Stomach smooth muscle (tissue), 2 donors: ENCODE results near the gene C6orf62.
A peak's percentile ranks its signal among the peaks of the same experiment; 100 is the strongest.
"Not testable (repeated sequence)": the region's sequence is repeated elsewhere in the genome, so short reads cannot be mapped to it uniquely, and the experiment has no call there.

Experiments
- H3K27ac ChIP-seq: one replicate; pipeline ENCODE4 v1.7.0; 2013; ENCODE audit warnings: mild to moderate bottlenecking, low read length, inconsistent platforms
- H3K27me3 ChIP-seq, 2 donors: one replicate each; pipeline ENCODE4 v1.7.0; 2013; ENCODE audit warnings: low read length in 2 of 2; ENCODE audit not compliant: insufficient read depth in 2 of 2, control insufficient read depth in 1 of 2
- H3K36me3 ChIP-seq, 2 donors: one replicate each; pipeline ENCODE4 v1.7.0; 2013; ENCODE audit warnings: low read length in 2 of 2; ENCODE audit not compliant: control insufficient read depth in 2 of 2, insufficient read depth in 2 of 2
- H3K4me1 ChIP-seq: one replicate; pipeline ENCODE4 v1.7.0; 2013; ENCODE audit warnings: low read length; ENCODE audit not compliant: control insufficient read depth, insufficient read depth
- H3K4me3 ChIP-seq, 2 donors: one replicate each; pipeline ENCODE4 v1.7.0; 2013; ENCODE audit warnings: low read length in 2 of 2
- H3K9ac ChIP-seq, 2 donors: one replicate each; pipeline ENCODE4 v1.7.0; 2013; ENCODE audit warnings: low read length in 2 of 2, mild to moderate bottlenecking in 1 of 2
- H3K9me3 ChIP-seq, 2 donors: one replicate each; pipeline ENCODE4 v1.7.0; 2013; ENCODE audit warnings: low read length in 2 of 2; ENCODE audit not compliant: control insufficient read depth in 2 of 2
- donor health status: healthy.
- donor health status: Pancreatic carcinoma.

Gene C6orf62

GRCh38 chr6:24720131-24720603 lies 1.2 kb upstream of the C6orf62 start:
- H3K4me1 ChIP-seq = peaks cover 6% of the 10 kb centered on the region
- H3K9ac ChIP-seq = peak overlapping the region; percentile 99
- peaks cover 0 to 3% of the 10 kb centered on the region in 2 donors for H3K36me3 ChIP-seq
- no peaks in the 10 kb centered on the region for H3K9me3 ChIP-seq
- H3K4me3 ChIP-seq = peak overlapping the region; percentile 92
- H3K27ac ChIP-seq = peak overlapping the region; percentile 99
- no peaks in the 10 kb centered on the region for H3K27me3 ChIP-seq

GRCh38 chr6:24718449-24719124 lies 367 bp downstream of the C6orf62 start:
- H3K9ac ChIP-seq = peak overlapping the region; percentile 6 to 99
- peak overlapping the region; percentile 13 for H3K27ac ChIP-seq
- H3K36me3 ChIP-seq = peaks cover 9% of the 10 kb centered on the region in 2 donors
- peaks cover 6% of the 10 kb centered on the region for H3K4me1 ChIP-seq
- H3K4me3 ChIP-seq = peak overlapping the region; percentile 92 to 95
- H3K27me3 ChIP-seq = no peaks in the 10 kb centered on the region
- H3K9me3 ChIP-seq = no peaks in the 10 kb centered on the region

GRCh38 chr6:24716602-24717148 lies 2.3 kb downstream of the C6orf62 start:
- not testable (repeated sequence) for H3K4me1 ChIP-seq, H3K27me3 ChIP-seq, H3K9me3 ChIP-seq, H3K9ac ChIP-seq, H3K27ac ChIP-seq
- Histone ChIP-seq H3K4me3 (peak overlapping the region; percentile 92 to 95), H3K36me3 (peaks cover 11 to 16% of the 10 kb centered on the region in 2 donors)

GRCh38 chr6:24710519-24711303 lies 8.2 kb downstream of the C6orf62 start:
- Histone ChIP-seq H3K27me3 (no peaks in the 10 kb centered on the region), H3K36me3 (peaks cover 49 to 52% of the 10 kb centered on the region in 2 donors), H3K4me1 (no peaks in the 10 kb centered on the region), H3K27ac (no peak overlapping the region), H3K9ac (no peak overlapping the region), H3K4me3 (no peak overlapping the region), H3K9me3 (no peaks in the 10 kb centered on the region)

- no peaks in the 10 kb centered on the region for H3K9me3 ChIP-seq
- peaks cover 55 to 57% of the 10 kb centered on the region in 2 donors for H3K36me3 ChIP-seq
- no peaks in the 10 kb centered on the region for H3K27me3 ChIP-seq
- no peak overlapping the region for H3K27ac ChIP-seq
- no peak overlapping the region for H3K9ac ChIP-seq
- no peak overlapping the region for H3K4me3 ChIP-seq
- H3K4me1 ChIP-seq = no peaks in the 10 kb centered on the region
These were observed 9.8 kb downstream of the C6orf62 start for GRCh38 chr6:24709014-24709711.

GRCh38 chr6:24708612-24709011 lies 10.3 kb downstream of the C6orf62 start:
- Histone ChIP-seq H3K27ac (no peak overlapping the region), H3K27me3 (no peaks in the 10 kb centered on the region), H3K4me3 (no peak overlapping the region), H3K4me1 (no peaks in the 10 kb centered on the region), H3K9me3 (no peaks in the 10 kb centered on the region), H3K36me3 (peaks cover 52 to 55% of the 10 kb centered on the region in 2 donors), H3K9ac (no peak overlapping the region)

- no peaks in the 10 kb centered on the region for H3K9me3 ChIP-seq
- H3K27me3 ChIP-seq = no peaks in the 10 kb centered on the region
- peaks cover 43 to 51% of the 10 kb centered on the region in 2 donors for H3K36me3 ChIP-seq
- no peak overlapping the region for H3K4me3 ChIP-seq
- no peaks in the 10 kb centered on the region for H3K4me1 ChIP-seq
- H3K27ac ChIP-seq = no peak overlapping the region
- no peak overlapping the region for H3K9ac ChIP-seq
These were observed 14.5 kb downstream of the C6orf62 start for GRCh38 chr6:24704468-24704867.

GRCh38 chr6:24702720-24703282 lies 16.2 kb downstream of the C6orf62 start:
- peaks cover 35 to 36% of the 10 kb centered on the region in 2 donors for H3K36me3 ChIP-seq
- H3K9me3 ChIP-seq = no peaks in the 10 kb centered on the region
- no peak overlapping the region for H3K9ac ChIP-seq
- no peaks in the 10 kb centered on the region for H3K27me3 ChIP-seq
- H3K4me3 ChIP-seq = no peak overlapping the region
- H3K27ac ChIP-seq = no peak overlapping the region
- H3K4me1 ChIP-seq = no peaks in the 10 kb centered on the region

GRCh38 chr6:24699521-24700359 lies 19.2 kb downstream of the C6orf62 start:
- Histone ChIP-seq H3K36me3 (peaks cover 11 to 18% of the 10 kb centered on the region in 2 donors), H3K27ac (no peak overlapping the region)

More at GRCh38 chr6:24699521-24700359, 19.2 kb downstream of the C6orf62 start:
- Histone ChIP-seq H3K4me1 (no peaks in the 10 kb centered on the region), H3K4me3 (no peak overlapping the region), H3K9ac (no peak overlapping the region), H3K27me3 (no peaks in the 10 kb centered on the region), H3K9me3 (no peaks in the 10 kb centered on the region)
